Hippocampal formation (tissue), 2 donors: ENCODE measurements around the gene DNAH11.

Source experiments
- DNase-seq, 2 donors: peaks; one replicate each; lab custom pipeline; 2025; lab: John Stamatoyannopoulos, UW

DNAH11 gene

GRCh38 chr7:21884496-21884895, 341.7 kb downstream of the DNAH11 start:
- DNase-seq: no peak

- no peak for DNase-seq
Observed at GRCh38 chr7:21886396-21886795, 343.6 kb downstream of the DNAH11 start.

GRCh38 chr7:21887353-21887752, 344.5 kb downstream of the DNAH11 start:
- no peak for DNase-seq

DNA sequence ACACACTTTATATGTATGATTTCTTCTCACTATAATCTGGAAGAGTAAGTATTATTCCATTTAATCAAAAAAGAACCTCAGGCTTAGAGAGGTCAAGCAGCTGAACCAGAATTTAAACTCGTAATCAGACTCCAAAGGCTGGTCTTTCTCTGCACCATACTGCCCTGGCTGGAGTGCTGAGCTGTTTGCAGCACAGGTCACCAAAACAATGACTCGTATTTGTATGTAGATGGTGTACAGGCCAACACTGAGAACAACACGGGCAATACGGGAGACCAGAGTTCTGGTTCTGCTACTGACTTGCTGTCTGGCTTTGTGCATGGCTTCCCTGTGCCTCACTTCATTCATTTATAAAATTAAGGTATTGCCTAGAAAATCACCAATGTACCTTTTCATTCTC, 344.9 kb downstream of the DNAH11 start:
- no peak for DNase-seq

DNA sequence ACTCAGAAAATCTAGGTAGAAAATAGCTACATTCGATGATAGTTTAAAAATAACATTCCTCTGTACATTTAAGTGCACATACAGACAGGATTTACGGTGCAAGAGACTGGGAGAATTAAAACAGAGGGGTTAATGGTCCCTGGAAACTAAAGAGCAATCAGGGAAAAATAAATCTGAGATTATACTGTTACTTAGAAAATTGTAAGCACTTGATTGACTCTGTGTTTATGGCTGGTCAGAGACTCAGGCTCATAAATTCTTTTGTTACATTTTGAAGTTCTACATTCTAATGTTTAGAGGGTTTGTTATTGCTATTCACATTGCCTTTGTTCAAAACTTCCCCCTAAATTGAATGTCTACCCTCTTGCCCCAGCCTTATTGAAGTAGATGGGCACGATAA, 348.5 kb downstream of the DNAH11 start:
- no peak for DNase-seq

GRCh38 chr7:21893401-21893800, 350.6 kb downstream of the DNAH11 start:
- DNase-seq: no peak

DNA sequence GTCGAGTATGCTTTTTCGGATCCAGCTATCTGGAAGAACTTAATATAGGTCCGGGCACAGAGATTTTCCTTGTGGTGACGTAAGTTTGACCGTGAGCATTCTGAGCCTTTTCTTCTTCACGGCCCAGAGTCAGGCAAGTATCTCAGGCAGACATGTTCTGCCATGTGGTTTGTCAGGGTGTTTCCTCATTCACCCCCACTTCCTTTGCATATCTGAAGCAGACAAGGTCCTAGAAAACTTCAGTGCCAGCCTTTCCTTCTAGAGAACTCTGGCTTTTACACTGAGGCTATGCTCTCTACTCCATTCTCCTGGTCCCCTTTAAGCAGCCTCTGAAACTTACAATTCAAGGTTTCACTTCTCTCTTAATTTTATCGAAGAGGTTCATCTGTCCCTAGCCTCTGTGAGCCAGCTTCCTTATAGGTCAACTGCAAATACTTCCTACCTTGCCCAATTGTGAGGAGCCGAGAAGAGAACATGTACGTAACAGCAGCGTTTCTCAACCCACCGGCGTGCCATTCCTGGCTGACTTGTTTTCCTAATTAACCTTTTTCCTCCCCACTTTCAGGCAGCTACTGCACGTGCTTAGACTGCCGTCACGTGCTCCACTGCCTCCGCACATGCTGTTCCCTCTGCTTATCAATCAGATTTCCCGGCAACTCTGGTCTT, 355.6 kb downstream of the DNAH11 start:
- DNase-seq: no peak

DNA sequence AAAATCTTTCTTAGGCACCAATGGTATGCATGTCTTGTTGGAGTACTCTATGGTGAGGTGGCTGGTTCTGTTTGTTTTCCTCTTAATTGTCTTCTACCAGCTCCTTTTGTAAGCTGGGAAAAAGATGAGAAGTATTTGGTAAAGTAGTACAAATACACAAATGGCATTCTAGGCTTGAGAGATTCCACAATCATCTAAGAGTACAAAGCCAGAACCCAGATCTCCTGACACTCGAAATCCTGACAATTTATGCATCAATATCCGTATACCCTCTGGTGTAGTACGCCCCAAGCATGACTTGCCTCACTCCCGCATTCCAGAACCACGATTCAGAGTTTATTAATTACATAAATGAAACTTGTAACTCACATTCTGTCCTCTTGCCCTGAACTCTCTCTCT, 359.4 kb downstream of the DNAH11 start:
- DNase-seq: no peak

DNA sequence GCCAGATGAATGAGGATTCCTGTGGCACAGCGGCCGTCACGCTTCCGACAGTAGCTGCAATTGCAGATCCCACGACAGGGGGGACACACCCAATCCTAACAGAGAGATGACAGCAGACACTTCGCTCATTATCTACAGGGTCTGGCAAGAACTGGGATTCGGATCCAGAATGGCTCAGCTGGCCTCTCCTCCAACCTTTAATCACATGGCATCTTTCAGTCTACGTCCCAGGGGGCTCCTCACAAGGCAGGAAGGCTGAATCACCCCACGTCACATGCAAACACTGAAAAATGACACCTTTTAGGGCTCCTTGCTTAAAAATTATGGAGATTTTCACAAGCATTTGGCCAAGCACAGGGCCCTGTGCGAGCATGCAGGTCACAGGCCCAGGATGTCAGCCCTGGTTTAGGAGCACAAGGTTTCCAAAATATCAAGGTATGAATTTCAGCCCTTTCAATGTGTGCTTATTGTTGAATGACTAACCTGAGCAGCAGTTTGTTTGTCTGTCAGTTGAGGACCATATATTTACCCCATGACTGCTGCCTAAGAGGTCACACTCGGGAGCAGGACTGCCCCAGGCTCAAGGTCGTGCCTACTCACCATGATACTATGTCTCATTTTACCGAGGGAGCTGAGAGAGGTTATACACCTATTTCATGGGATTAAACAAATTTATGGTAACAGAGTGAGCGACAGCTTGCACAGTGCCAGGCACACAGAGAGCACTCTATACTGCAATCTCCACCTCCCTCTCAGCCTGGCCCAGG, 360.4 kb downstream of the DNAH11 start:
- DNase-seq: no peak

GRCh38 chr7:21908746-21909145, 365.9 kb downstream of the DNAH11 start:
- DNase-seq: no peak

GRCh38 chr7:21910253-21910652, 367.4 kb downstream of the DNAH11 start:
- no peak for DNase-seq

DNA sequence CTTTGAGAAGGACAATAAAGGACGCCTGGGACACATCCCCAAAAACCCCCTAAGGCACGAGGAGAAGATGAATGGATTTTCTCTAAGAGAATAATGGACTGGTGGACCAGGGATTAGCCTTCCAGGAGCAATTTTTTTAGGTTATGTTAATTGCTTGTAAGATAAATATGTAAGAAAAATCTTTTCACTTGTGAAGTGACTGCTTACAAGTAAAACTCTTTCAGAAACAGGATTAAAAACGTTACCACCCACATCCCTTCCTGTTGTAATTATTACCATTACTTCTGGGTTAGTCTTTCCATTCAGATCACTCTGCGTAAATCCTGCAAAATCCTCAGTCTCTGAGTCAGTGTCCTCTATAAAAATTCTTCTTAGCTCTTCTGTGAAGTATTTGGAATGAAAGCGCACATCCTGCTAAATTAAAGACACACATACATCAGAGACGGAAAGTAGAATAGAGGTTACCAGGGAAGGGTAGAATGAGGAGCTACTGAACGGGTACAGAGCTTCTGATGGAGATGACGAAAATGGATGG, 368.6 kb downstream of the DNAH11 start:
- DNase-seq: no peak

- DNase-seq: peak in 1 of 2 donors; percentile 12
Observed at GRCh38 chr7:21912305-21912704, 369.5 kb downstream of the DNAH11 start.

DNA sequence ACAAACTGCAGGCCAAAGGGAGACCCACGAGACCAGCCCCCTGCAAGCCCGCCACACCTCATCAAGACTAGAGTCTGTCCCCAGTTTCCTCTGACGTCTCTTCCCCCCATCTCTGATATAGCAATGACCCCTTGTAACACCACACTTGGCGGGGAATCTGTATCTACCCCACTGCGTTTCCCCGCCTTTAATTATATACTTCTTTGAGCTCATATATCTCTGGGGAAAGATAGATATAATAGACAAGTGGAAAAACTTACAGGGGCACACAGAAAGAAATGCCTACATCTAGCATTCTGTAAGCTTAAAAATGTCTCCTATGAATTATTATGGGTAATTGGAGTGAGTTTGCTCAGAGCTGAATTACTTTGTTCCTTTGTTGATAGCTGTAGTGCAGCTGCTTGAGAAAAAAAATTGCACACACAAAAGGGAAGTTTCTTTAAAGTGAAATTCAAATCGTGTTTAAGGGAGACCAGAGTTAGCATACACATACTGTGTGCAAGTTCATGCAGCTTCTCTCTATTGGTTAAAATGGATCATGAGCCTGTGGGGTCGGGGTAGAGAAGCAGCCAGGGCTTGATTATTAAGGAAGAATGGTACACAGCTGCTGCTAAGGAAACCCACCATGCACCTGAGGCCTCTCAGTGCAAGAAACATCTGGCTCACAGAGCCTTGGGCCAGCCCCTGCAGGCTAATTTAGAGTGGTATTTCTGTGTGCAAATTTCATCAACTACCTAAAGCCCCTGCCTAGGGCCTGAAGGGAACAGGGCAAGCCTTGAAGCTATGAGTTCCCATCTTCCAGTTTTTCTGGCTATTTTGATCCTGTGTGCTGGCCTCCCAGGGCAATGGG, 370.3 kb downstream of the DNAH11 start:
- DNase-seq: no peak

DNA sequence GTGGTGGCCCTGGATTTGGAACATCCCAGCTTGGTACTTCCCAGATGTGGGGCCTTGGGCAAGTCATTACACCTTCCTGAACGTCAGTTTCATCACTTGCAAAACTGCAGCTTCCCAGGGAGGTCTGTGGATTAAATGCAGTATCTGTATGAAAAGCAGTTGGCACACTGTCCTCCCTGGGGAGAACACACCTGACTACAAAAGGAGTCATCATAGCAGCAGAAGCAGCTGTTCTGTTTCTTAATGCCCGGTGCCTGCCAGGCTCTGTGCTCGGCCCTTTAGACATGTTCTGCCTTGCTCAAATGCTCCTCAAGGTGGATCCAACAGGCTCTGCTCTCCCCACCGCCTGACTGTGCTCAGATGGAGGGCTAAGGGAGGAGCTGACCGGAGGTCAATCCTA, 371.8 kb downstream of the DNAH11 start:
- no peak for DNase-seq

DNA sequence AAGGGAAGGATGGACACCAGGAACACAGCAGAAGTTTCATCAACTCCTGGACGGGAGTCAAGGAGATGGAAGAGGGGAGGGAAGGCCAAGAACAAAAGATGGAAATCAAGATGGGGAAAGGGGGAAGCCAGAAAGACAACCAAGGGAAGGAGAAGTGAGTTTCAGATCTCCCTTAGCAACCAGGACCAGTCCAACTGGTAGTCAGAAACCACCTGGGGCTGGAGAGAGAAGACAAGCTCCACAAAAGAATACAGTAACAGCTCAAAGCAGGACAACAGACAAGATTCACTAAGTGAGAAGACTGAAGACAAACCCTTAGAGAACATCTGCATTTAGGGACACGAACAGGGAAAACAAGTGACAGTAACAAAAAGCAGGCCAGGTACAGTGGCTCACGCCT, 372.3 kb downstream of the DNAH11 start:
- DNase-seq: no peak

DNA sequence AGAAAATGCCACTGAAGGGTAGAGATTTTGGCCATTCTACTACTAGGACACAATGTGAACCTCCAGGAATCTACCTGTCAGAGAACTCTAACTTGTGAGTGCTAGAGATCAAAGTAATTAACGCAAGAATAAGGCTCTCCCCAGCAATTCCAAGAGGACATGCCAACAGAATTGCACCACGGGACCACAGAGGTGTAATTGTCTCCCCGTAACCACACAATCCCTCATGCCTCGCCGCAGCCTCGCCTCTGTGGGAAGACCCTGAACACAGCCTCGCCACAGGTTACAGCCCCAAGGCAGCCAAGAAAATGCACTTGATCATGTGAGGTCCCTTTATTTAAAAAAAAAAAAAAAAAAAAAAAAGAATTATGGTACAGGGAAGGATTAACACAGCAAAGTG, 373.3 kb downstream of the DNAH11 start:
- no peak for DNase-seq

DNA sequence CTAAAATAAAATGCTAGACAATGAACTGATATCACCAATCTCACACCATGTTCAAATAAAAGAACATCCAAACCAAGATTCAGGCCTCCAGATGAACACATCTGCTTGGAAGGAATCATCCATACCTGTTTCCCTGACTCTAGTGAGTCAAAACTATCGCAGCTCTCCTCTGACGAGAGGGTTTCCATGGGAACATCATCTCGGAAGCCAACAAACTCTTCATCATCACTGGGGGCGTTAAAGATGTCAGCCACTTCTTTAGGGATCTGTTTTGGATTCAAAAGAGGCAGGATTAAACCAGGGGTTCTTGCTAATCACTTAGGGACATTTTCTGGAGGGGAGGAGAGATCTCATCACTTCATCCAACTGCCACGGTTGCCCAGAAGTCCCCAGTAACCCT, 373.8 kb downstream of the DNAH11 start:
- DNase-seq: no peak

GRCh38 chr7:21918216-21918615, 375.4 kb downstream of the DNAH11 start:
- DNase-seq: no peak

- DNase-seq: no peak
Observed at GRCh38 chr7:21920936-21921335, 378.1 kb downstream of the DNAH11 start.

DNA sequence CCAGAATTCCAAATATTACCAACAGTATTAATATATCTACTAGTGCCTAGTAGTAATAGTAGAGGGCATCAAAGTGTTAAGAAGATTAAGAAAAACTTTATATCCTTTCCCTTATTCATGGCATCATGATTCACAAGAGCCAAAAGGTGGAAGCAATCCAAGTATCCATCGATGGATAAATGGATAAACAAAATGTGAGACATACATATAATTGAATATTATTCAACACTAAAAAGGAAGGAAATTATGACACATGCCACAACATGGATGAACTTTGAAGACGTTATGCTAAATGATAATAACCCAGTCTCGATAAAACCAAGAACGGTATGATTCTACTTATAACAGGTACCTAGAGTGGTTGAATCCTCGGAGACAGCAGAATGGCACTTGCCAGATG, 379.8 kb downstream of the DNAH11 start:
- DNase-seq: no peak

DNA sequence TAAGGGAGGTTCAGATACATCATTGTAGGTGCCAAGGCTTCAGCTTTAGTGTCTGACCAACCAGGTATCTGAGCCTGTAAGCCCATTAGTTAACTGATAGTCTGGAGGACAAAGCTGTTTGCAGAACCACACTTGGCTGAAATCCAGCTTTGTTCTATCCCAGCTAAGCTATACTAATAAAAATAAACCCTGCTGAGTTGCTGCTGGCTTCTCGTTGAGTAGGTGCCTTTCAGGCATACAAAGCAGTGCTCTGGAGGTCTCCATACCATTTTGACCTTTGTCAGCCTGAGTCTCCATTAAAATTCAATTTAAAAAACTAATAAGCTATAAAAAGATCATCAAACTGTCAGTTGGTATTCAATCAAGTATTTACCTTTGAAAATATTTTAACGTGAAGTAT, 380.8 kb downstream of the DNAH11 start:
- DNase-seq: no peak

DNA sequence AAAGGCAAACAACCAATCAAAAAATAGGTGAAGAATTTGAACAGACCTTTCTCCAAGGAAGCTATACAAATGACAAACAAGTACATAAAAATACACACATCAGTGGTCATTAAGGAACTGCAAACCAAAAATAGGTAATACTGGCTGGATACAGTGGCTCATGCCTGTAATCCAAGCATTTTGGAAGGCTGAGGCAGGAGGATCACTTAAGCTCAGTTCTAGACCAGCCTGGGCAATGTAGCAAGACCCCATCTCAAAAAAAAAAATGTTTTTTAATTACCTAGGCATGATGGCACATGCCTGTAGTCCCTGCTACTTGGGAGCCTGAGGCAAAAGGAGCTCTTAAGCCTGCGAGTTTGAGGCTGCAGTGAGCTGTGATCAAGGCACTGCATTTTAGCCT, 383.6 kb downstream of the DNAH11 start:
- DNase-seq: no peak
